Endothelial cell of umbilical vein (primary cell): ENCODE measurements around the gene FYB2. TPM values are rescaled to one million over a fixed set of nuclear protein-coding genes. Genes with fewer than 3 reads are reported as not detected.

Source experiments
- BruUV-seq: library from RNA; stranded (reverse); fragments of 400-500 nt; replicated peaks from 2 replicates; lab custom pipeline; 2021; lab: Mats Ljungman, UMichigan
- CTCF ChIA-PET: fragments of 300-600, 350-600 bp; sonication (Branson Sonifier 250); formaldehyde crosslinking; loops from one replicate; lab custom pipeline; 2021; ENCODE audit warnings: antibody characterized with exemption, inconsistent platforms; lab: Charles Lee
- POLR2A ChIA-PET: fragments of 300-600, 350-600 bp; sonication (Branson Sonifier 250); formaldehyde crosslinking; loops from one replicate; lab custom pipeline; 2021; ENCODE audit warnings: antibody characterized with exemption, inconsistent platforms; lab: Charles Lee
- DNase-seq: peaks from one replicate; pipeline ENCODE4 v3.0.0-alpha.2; 2011; ENCODE audit warnings: low read depth, low spot score
- FAIRE-seq: peaks from 2 replicates; lab custom pipeline; 2011; peaks lifted over from hg19 to GRCh38; lab: Jason Lieb, UNC
- H2AFZ ChIP-seq: 2 replicates; pipeline ENCODE4 v1.6.0; 2012; ENCODE audit warnings: low read depth, low read length, control low read depth, inconsistent platforms
- H3K27ac ChIP-seq: 2 replicates; pipeline ENCODE4 v1.5.1; 2011; ENCODE audit warnings: low read depth, mild to moderate bottlenecking, control low read depth, low read length, moderate library complexity; ENCODE audit not compliant: insufficient read depth
- H3K27me3 ChIP-seq, 2 experiments: 2 replicates each; pipeline versions ENCODE4 v1.6.0 to v1.6.1; 2011; ENCODE audit warnings: low read length in 2 of 2, mixed read lengths in 1 of 2; ENCODE audit not compliant: control insufficient read depth in 2 of 2, insufficient read depth in 2 of 2
- H3K36me3 ChIP-seq, 2 experiments: 2 replicates in 1 of 2; 3 replicates in 1 of 2; pipeline ENCODE4 v1.5.1; 2011; ENCODE audit warnings: low read length in 2 of 2, mild to moderate bottlenecking in 1 of 2, moderate library complexity in 1 of 2; ENCODE audit not compliant: control insufficient read depth in 2 of 2, insufficient read depth in 2 of 2; ENCODE audit errors: extremely low read depth in 1 of 2
- H3K4me1 ChIP-seq: 3 replicates; pipeline ENCODE4 v1.5.1; 2011; ENCODE audit warnings: mild to moderate bottlenecking, low read length; ENCODE audit not compliant: control insufficient read depth, insufficient read depth; ENCODE audit errors: extremely low read depth
- H3K4me2 ChIP-seq: 2 replicates; pipeline ENCODE4 v1.6.1; 2011; ENCODE audit warnings: low read length, control low read depth, mixed read lengths; ENCODE audit not compliant: insufficient read depth
- H3K4me3 ChIP-seq, 3 experiments: fragments of 200-600 bp in 1 of 3; sonication (generic), shearing (Covaris generic) in 1 of 3; replicated peaks in 1 of 3; 2 replicates each; pipeline ENCODE4 v1.5.1; 2011 to 2016; ENCODE audit warnings: control low read depth in 3 of 3, low read length in 3 of 3, mild to moderate bottlenecking in 2 of 3, inconsistent platforms in 1 of 3, low read depth in 1 of 3, moderate library complexity in 1 of 3; ENCODE audit not compliant: insufficient read depth in 1 of 3
- H3K79me2 ChIP-seq: 2 replicates; pipeline ENCODE4 v1.6.0; 2012; ENCODE audit warnings: low read length, inconsistent platforms; ENCODE audit not compliant: control insufficient read depth, insufficient read depth
- H3K9ac ChIP-seq: replicated peaks from 2 replicates; pipeline ENCODE3; 2011; ENCODE audit warnings: low read length, control low read depth; ENCODE audit not compliant: insufficient read depth; ENCODE audit errors: extremely low read depth
- H3K9me1 ChIP-seq: replicated peaks from 3 replicates; pipeline ENCODE4 v1.6.0; 2011; ENCODE audit warnings: mild to moderate bottlenecking, low read length; ENCODE audit not compliant: control insufficient read depth, insufficient read depth; ENCODE audit errors: extremely low read depth
- H3K9me3 ChIP-seq: replicated peaks from 2 replicates; pipeline ENCODE4 v1.5.1; 2012; ENCODE audit warnings: low read length, inconsistent platforms; ENCODE audit not compliant: control insufficient read depth, insufficient read depth
- H4K20me1 ChIP-seq: replicated peaks from 2 replicates; pipeline ENCODE3; 2011; ENCODE audit warnings: mild to moderate bottlenecking, low read length; ENCODE audit not compliant: control insufficient read depth, insufficient read depth; ENCODE audit errors: extremely low read depth
- EZH2 ChIP-seq: IDR thresholded peaks from 2 replicates; pipeline ENCODE4 v1.6.1; 2012; ENCODE audit warnings: borderline replicate concordance, low read depth, mild to moderate bottlenecking, moderate library complexity, low read length, inconsistent platforms; ENCODE audit not compliant: severe bottlenecking
- FOS ChIP-seq: IDR thresholded peaks from 2 replicates; pipeline ENCODE4 v1.6.1; 2011; ENCODE audit warnings: mild to moderate bottlenecking, low read length, moderate library complexity, borderline replicate concordance; ENCODE audit not compliant: insufficient read depth
- GATA2 ChIP-seq: IDR thresholded peaks from 2 replicates; pipeline ENCODE4 v1.7.0; 2011; ENCODE audit warnings: low read depth, mild to moderate bottlenecking, moderate library complexity, mixed read lengths, low read length; ENCODE audit not compliant: insufficient read length, insufficient read depth
- JUN ChIP-seq: IDR thresholded peaks from 2 replicates; pipeline ENCODE4 v1.6.1; 2011; ENCODE audit warnings: borderline replicate concordance, low read depth; ENCODE audit not compliant: insufficient read length, insufficient read depth
- MYC ChIP-seq: IDR thresholded peaks from one replicate; pipeline ENCODE4 v1.6.1; 2011; ENCODE audit warnings: mild to moderate bottlenecking, low read depth, low read length
- POLR2A ChIP-seq: IDR thresholded peaks from 2 replicates; pipeline ENCODE4 v1.6.1; 2012; ENCODE audit warnings: low read depth, mild to moderate bottlenecking, control low read depth, low read length
- POLR2AphosphoS5 ChIP-seq: IDR thresholded peaks from 2 replicates; pipeline ENCODE4 v1.6.1; 2012; ENCODE audit warnings: low read depth, mild to moderate bottlenecking, control low read depth, low read length, moderate library complexity; ENCODE audit not compliant: insufficient read depth
- dilution Hi-C: fragments of 300-500 bp; cut with MboI; formaldehyde crosslinking; loops from one replicate; pipeline ENCODE4 v1.15.0; 2019; ENCODE audit warnings: low sequenced_read_pairs; ENCODE audit not compliant: extremely low pct_ligation_motif_present
- intact Hi-C: fragments of 100-400 bp; cut with micrococcal nuclease; formaldehyde crosslinking; loops from one replicate; pipeline ENCODE4 v1.10.0; 2022
- polyA plus RNA-seq, 4 experiments: library from polyadenylated mRNA; depleted of rRNA in 3 of 4; stranded (reverse) in 3 of 4; unstranded in 1 of 4; fragments of >200 nt; gene quantifications; 2 replicates each; pipeline versions ENCODE4 v1.2.1 to v1.2.3, GENCODE V29; 2011 to 2012; ENCODE audit warnings: missing spikeins in 1 of 4
- total RNA-seq: library from RNA; stranded (reverse); gene quantifications from 2 replicates; pipeline ENCODE4 v1.2.3, GENCODE V29; 2021
- TF ChIP-seq, protein P1 (sequence below): IDR thresholded peaks from 2 replicates; pipeline ENCODE4 v1.6.1; 2011; ENCODE audit not compliant: insufficient read depth, insufficient read length
- TF ChIP-seq, protein P2 (sequence below), 2 donors: IDR thresholded peaks; 1 replicate in 1 of 2; 2 replicates in 1 of 2; pipeline ENCODE4 v1.5.1; 2011; ENCODE audit warnings: low read length in 2 of 2, mild to moderate bottlenecking in 2 of 2, moderate library complexity in 2 of 2, control low read depth in 1 of 2, inconsistent platforms in 1 of 2, low read depth in 1 of 2; ENCODE audit not compliant: insufficient read depth in 1 of 2; ENCODE audit errors: extremely low read depth in 1 of 2

Gene FYB2
- total and polyA plus RNA-seq, 2 donors (not counting 3 experiments of a cell fraction or from before 2014, with no cell fraction given), result not detected

DNA sequence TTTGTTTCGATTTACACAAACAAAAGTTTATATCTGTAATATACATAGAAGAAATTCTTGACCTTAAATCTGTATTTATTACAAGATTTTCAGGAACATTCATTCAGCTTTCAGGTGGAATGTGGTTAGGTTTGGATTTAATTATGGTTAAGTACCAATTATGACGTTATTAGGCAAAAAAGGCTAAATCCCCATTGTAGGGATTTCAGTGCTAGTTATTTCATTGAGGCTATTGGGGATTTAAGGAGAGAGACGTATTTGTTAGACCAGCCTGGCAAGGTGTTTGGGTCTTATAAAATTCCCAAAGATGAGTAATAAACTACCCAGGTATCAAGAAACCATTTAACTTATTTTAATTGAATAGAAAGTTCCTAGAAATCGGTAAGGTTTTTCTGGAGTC lies 148.1 kb downstream of the FYB2 start:
- no peak for DNase-seq
- Histone ChIP-seq H3K4me2 (no peak overlapping the region), H3K9ac (no peak overlapping the region), H4K20me1 (no peaks in the 10 kb centered on the region), H2AFZ (no peak overlapping the region), H3K27me3 (no peaks in the 10 kb centered on the region), H3K36me3 (no peaks in the 10 kb centered on the region), H3K4me3 (no peak overlapping the region), H3K79me2 (no peaks in the 10 kb centered on the region), H3K9me1 (no peaks in the 10 kb centered on the region), H3K4me1 (no peaks in the 10 kb centered on the region), H3K27ac (no peak overlapping the region), H3K9me3 (no peaks in the 10 kb centered on the region)
- ChIA-PET CTCF (no interaction called here), POLR2A (no interaction called here)
- no peak for FAIRE-seq
- BruUV-seq, result no TSS peak
- intact Hi-C loops (no loop called here), dilution Hi-C loops (no loop called here)
- no peak for TF ChIP-seq POLR2AphosphoS5

DNA sequence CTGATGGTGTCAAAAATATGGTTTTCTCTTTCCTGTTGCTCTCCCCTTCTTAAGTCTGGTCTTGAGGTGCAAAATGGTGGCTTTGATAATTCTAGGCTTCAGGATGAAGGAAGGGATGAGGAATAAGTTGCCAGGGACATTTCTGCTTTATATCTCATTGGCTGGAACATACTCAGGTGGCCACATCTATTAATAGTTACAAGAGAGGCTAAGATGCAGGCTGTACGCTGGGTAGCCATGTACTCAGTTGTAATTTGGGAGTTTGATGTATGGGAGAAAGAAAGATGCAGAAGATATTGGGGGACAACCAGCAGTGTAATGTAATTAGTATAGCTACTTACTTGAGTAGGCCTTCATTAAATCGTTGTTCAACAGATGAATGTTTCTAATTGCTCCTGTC lies 148.9 kb downstream of the FYB2 start:
- Histone ChIP-seq H3K27me3 (no peaks in the 10 kb centered on the region), H3K4me3 (no peak overlapping the region), H3K9me3 (no peaks in the 10 kb centered on the region), H4K20me1 (no peaks in the 10 kb centered on the region), H3K79me2 (no peaks in the 10 kb centered on the region), H3K27ac (no peak overlapping the region), H3K36me3 (no peaks in the 10 kb centered on the region), H3K9ac (no peak overlapping the region), H2AFZ (no peak overlapping the region), H3K4me2 (no peak overlapping the region), H3K9me1 (no peaks in the 10 kb centered on the region), H3K4me1 (no peaks in the 10 kb centered on the region)
- BruUV-seq, result no TSS peak
- dilution Hi-C loops, result no loop called here
- intact Hi-C loops, result no loop called here
- no peak for TF ChIP-seq POLR2A
- no peak for TF ChIP-seq JUN
- TF ChIP-seq POLR2AphosphoS5, result no peak
- TF ChIP-seq, protein P1, sequence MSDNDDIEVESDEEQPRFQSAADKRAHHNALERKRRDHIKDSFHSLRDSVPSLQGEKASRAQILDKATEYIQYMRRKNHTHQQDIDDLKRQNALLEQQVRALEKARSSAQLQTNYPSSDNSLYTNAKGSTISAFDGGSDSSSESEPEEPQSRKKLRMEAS, result no peak
- TF ChIP-seq FOS, result no peak
- TF ChIP-seq, protein P2, sequence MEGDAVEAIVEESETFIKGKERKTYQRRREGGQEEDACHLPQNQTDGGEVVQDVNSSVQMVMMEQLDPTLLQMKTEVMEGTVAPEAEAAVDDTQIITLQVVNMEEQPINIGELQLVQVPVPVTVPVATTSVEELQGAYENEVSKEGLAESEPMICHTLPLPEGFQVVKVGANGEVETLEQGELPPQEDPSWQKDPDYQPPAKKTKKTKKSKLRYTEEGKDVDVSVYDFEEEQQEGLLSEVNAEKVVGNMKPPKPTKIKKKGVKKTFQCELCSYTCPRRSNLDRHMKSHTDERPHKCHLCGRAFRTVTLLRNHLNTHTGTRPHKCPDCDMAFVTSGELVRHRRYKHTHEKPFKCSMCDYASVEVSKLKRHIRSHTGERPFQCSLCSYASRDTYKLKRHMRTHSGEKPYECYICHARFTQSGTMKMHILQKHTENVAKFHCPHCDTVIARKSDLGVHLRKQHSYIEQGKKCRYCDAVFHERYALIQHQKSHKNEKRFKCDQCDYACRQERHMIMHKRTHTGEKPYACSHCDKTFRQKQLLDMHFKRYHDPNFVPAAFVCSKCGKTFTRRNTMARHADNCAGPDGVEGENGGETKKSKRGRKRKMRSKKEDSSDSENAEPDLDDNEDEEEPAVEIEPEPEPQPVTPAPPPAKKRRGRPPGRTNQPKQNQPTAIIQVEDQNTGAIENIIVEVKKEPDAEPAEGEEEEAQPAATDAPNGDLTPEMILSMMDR (IDR thresholded peaks at IDR 0.05; ENCODE audit: extremely low read depth in 1 of 2, insufficient read depth in 1 of 2, low read depth in 1 of 2, low read length in 2 of 2), result no peak
- TF ChIP-seq EZH2, result no peak
- no peak for TF ChIP-seq MYC
- TF ChIP-seq GATA2, result no peak
- DNase-seq (no peak), FAIRE-seq (no peak)
- POLR2A ChIA-PET, result no interaction called here
- CTCF ChIA-PET, result no interaction called here
